ENCODE results near the gene ARSA.

Gene ARSA
- 47.0 to 67.0 (median 51.7) reads per million in 3 donors for total RNA-seq

DNA sequence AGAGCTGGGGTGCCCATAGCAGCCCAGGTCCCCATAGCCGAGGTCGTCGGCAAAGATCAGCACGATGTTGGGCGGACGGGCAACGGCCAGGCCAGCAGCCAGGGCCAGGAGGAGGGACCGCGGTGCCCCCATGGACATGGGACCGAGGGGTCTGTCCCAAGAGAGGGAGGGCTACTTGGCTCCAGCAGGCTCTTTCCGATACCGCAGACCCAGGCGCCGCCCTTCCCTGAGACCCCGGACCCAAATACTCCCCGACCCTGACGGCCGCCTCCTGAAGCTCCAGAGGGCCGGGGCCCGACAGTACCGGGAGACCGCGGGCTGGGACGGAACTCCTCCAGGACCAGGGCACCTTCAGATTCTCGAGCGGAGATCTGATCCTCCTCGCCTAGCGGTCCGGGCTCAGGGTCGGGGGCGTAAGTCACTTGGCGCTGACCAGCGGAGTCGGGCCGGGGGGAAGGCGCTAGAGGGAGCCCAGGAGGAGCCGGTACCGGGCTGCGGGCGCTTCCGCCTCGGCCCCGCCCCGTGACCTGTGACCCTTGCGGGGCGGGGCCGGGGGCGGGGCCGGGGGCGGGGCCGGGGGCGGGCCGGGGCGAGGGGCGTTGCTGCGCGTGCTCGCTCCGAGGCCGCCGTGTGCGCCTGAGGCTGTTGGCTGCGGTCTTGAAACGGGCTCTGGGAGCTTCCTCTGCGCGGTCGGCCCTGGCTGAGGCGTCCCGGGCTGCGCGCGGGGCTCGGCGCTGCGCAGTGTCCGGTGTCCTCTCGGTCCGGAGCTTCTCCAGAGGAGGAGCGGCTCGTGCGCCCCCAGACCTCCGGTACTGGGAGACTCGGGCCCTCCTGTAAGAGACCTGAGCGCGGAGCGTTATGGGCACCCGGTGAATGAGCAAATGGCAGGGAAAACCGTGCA, at the start of gene ARSA:
ARSA (minus strand) TSS at position 511 of the 901 bp plus-strand sequence; CDS start at position 138, 373 bp downstream.
- Histone ChIP-seq H3K4me3 (ENCODE audit: insufficient read depth, low read depth, low read length, poor library complexity, severe bottlenecking) (peak within 1 kb of the TSS; percentile 84), H3K36me3 (ENCODE audit: control insufficient read depth, insufficient read depth, low read length) (peaks cover 18% of the 10 kb centered on the region), H3K27ac (ENCODE audit: insufficient read depth, low read length, poor library complexity, severe bottlenecking) (peak within 1 kb of the TSS; percentile 86)

GRCh38 chr22:50676661-50677492, 48.9 kb upstream of the ARSA start:
- Histone ChIP-seq H3K4me3 (ENCODE audit: insufficient read depth, low read depth, low read length, poor library complexity, severe bottlenecking) (no peak overlapping the region), H3K27ac (ENCODE audit: insufficient read depth, low read length, poor library complexity, severe bottlenecking) (no peak overlapping the region), H3K27me3 (replicated peaks; ENCODE audit: control insufficient read depth, insufficient read depth, low read length, poor library complexity, severe bottlenecking) (peaks cover 18% of the 10 kb centered on the region), H3K36me3 (ENCODE audit: control insufficient read depth, insufficient read depth, low read length) (no peaks in the 10 kb centered on the region), H3K9me3 (ENCODE audit: control insufficient read depth, low read length) (no peaks in the 10 kb centered on the region), H3K4me1 (ENCODE audit: control insufficient read depth, insufficient read depth, low read length, poor library complexity, severe bottlenecking) (peaks cover 16% of the 10 kb centered on the region)
- no peak for DNase-seq

More for the DNA sequence above, at the start of gene ARSA:
- H3K27me3 ChIP-seq (replicated peaks; ENCODE audit: control insufficient read depth, insufficient read depth, low read length, poor library complexity, severe bottlenecking): no peaks in the 10 kb centered on the region
- peaks cover 16% of the 10 kb centered on the region for H3K4me1 ChIP-seq (ENCODE audit: control insufficient read depth, insufficient read depth, low read length, poor library complexity, severe bottlenecking)
- no peaks in the 10 kb centered on the region for H3K9me3 ChIP-seq (ENCODE audit: control insufficient read depth, low read length)
- DNase-seq: peak; percentile 71 to 74 (median 72)

- Histone ChIP-seq H3K4me3 (ENCODE audit: insufficient read depth, low read depth, low read length, poor library complexity, severe bottlenecking) (no peak overlapping the region), H3K27ac (ENCODE audit: insufficient read depth, low read length, poor library complexity, severe bottlenecking) (no peak overlapping the region), H3K9me3 (ENCODE audit: control insufficient read depth, low read length) (no peaks in the 10 kb centered on the region), H3K36me3 (ENCODE audit: control insufficient read depth, insufficient read depth, low read length) (no peaks in the 10 kb centered on the region), H3K4me1 (ENCODE audit: control insufficient read depth, insufficient read depth, low read length, poor library complexity, severe bottlenecking) (peaks cover 16% of the 10 kb centered on the region), H3K27me3 (replicated peaks; ENCODE audit: control insufficient read depth, insufficient read depth, low read length, poor library complexity, severe bottlenecking) (peaks cover 21% of the 10 kb centered on the region)
- DNase-seq: no peak
These were observed 48.3 kb upstream of the ARSA start for GRCh38 chr22:50676180-50676636.

GRCh38 chr22:50675553-50676179, 47.7 kb upstream of the ARSA start:
- no peak overlapping the region for H3K4me3 ChIP-seq (ENCODE audit: insufficient read depth, low read depth, low read length, poor library complexity, severe bottlenecking)
- no peak overlapping the region for H3K27ac ChIP-seq (ENCODE audit: insufficient read depth, low read length, poor library complexity, severe bottlenecking)
- no peaks in the 10 kb centered on the region for H3K9me3 ChIP-seq (ENCODE audit: control insufficient read depth, low read length)
- DNase-seq: no peak
- H3K27me3 ChIP-seq (replicated peaks; ENCODE audit: control insufficient read depth, insufficient read depth, low read length, poor library complexity, severe bottlenecking): peaks cover 25% of the 10 kb centered on the region
- no peaks in the 10 kb centered on the region for H3K36me3 ChIP-seq (ENCODE audit: control insufficient read depth, insufficient read depth, low read length)
- H3K4me1 ChIP-seq (ENCODE audit: control insufficient read depth, insufficient read depth, low read length, poor library complexity, severe bottlenecking): peaks cover 16% of the 10 kb centered on the region

DNA sequence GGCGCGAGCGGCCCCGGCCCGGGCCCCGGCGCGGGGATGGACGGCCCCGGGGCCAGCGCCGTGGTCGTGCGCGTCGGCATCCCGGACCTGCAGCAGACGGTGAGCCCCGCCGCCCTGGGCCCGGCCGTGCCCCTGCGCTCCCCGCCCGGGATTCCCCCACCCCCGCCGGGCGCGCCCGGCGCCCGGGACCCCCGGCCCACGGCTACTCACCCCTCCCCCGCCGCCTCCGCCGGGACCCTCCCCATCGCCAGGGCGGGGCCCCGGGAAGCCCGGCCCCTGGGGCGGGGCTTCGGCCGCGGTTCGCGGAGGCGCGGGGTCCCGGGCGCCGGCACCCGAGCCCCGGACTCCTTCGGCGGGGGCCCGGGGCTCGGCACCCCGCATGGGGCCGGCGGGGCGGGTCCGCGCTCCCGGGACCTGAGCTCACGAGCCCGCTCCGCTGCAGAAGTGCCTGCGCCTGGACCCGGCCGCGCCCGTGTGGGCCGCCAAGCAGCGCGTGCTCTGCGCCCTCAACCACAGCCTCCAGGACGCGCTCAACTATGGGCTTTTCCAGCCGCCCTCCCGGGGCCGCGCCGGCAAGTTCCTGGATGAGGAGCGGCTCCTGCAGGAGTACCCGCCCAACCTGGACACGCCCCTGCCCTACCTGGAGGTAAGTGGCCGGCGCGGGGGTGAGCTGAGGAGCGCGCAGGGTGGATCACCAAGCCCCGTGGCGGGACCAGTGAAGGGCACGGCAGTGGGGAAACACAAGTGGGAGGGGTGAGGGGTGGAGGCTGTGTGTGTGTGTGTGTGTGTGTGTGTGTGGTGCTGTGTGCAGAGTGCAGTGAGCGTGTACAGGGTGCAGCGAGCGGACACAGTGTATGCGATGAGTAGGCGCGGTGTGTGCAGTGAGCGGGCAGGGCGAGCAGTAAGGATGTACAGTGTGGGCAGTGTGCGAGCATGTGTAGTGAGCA, 46.9 kb upstream of the ARSA start:
- Histone ChIP-seq H3K9me3 (ENCODE audit: control insufficient read depth, low read length) (no peaks in the 10 kb centered on the region), H3K4me3 (ENCODE audit: insufficient read depth, low read depth, low read length, poor library complexity, severe bottlenecking) (peak overlapping the region; percentile 39), H3K36me3 (ENCODE audit: control insufficient read depth, insufficient read depth, low read length) (no peaks in the 10 kb centered on the region), H3K4me1 (ENCODE audit: control insufficient read depth, insufficient read depth, low read length, poor library complexity, severe bottlenecking) (peaks cover 16% of the 10 kb centered on the region), H3K27ac (ENCODE audit: insufficient read depth, low read length, poor library complexity, severe bottlenecking) (no peak overlapping the region), H3K27me3 (replicated peaks; ENCODE audit: control insufficient read depth, insufficient read depth, low read length, poor library complexity, severe bottlenecking) (peaks cover 25% of the 10 kb centered on the region)
- no peak for DNase-seq

- peaks cover 16% of the 10 kb centered on the region for H3K4me1 ChIP-seq (ENCODE audit: control insufficient read depth, insufficient read depth, low read length, poor library complexity, severe bottlenecking)
- DNase-seq: no peak
These were observed 46.2 kb upstream of the ARSA start for GRCh38 chr22:50674130-50674500.

DNA sequence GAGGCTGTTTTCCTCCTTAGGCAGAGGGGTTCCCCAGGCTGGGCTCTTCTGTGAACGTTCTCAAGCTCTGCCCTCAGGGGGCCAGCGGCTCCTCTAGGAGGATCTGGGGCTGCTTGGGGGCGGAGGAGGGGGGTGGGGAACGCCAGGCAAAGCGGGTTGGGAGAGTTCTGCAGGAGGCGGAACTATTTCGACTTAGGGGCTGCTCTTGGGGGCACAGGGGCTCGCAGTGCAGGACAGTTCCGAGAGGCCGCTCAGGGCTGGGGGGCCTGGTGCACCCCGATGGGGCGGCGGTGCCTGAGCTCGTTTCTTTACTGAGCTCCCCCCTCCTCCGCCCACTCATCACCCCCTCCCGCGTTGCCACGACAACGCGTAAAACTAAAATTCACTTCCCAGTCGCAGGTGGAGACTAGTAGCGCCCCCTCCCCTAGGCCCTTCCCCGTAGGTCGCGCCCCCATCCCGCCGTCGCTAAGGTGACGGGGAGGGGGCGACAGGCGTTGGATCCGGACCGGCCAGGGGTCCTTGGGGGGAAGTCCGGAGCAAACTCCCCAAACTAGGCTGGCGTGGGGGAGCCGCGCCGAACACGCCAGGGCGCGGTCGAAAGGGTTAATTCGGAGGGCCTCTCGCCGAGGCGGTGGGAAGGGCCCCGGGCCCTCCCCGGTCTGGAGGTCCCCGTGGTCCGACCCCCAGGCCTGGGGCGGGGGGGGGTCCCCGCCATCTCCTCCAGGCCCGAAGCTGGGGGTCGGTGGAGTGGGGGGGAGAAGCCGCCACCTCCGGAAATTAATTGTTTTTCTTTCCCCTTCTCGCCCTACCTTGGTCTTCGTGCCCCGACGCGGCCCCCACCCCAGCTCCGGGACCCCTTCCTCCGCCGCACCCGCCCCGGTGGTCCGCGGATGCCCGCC, 45.5 kb upstream of the ARSA start:
- peak overlapping the region; percentile 23 for H3K4me3 ChIP-seq (ENCODE audit: insufficient read depth, low read depth, low read length, poor library complexity, severe bottlenecking)

More at GRCh38 chr22:50674130-50674500, 46.2 kb upstream of the ARSA start:
- Histone ChIP-seq H3K27me3 (replicated peaks; ENCODE audit: control insufficient read depth, insufficient read depth, low read length, poor library complexity, severe bottlenecking) (peaks cover 25% of the 10 kb centered on the region), H3K9me3 (ENCODE audit: control insufficient read depth, low read length) (no peaks in the 10 kb centered on the region), H3K4me3 (ENCODE audit: insufficient read depth, low read depth, low read length, poor library complexity, severe bottlenecking) (no peak overlapping the region), H3K36me3 (ENCODE audit: control insufficient read depth, insufficient read depth, low read length) (no peaks in the 10 kb centered on the region), H3K27ac (ENCODE audit: insufficient read depth, low read length, poor library complexity, severe bottlenecking) (no peak overlapping the region)

DNA sequence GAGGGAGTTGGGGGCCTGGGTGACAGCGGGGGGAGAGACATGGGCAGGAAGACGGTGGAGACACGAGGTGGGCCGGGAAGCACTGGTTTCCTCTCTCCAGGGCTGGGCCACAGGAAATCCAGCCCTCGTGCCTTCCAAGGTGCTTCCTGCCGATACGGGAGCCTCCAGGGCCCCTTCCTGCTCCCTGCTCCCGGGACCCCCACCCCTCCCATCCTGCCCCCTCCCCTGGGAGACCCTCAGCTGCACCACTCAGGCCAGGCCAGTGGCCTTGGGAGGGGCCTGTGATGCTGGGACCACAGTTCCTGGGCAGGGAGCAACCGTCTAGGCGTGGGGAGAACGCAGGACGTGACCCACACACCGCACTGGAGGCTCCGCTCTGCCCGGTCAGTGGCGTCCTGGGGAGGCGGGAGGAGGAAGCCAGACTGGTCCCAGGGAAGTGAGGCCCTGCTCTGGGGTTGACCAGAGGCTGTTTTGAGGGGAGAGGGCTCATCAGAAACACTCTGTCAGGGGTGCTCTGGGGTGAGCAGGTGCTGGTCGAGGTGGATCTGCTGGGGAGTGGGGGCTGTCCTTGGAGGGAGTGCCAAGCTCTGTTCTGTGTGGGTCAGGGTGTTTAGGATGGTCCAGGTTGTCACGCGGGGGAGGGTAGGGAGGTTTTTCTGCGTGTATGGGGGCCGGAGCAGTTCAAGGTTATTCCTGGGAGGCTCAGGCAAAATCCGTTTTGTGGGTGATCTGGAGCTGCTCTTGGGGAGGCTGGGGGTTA, 44.7 kb upstream of the ARSA start, which contains the start of gene SHANK3:
SHANK3 (plus strand) TSS at position 353 of the 760 bp plus-strand sequence.
- peaks cover 25% of the 10 kb centered on the region for H3K27me3 ChIP-seq (replicated peaks; ENCODE audit: control insufficient read depth, insufficient read depth, low read length, poor library complexity, severe bottlenecking)
- H3K36me3 ChIP-seq (ENCODE audit: control insufficient read depth, insufficient read depth, low read length): no peaks in the 10 kb centered on the region
- peaks cover 16% of the 10 kb centered on the region for H3K4me1 ChIP-seq (ENCODE audit: control insufficient read depth, insufficient read depth, low read length, poor library complexity, severe bottlenecking)
- no peak within 1 kb of the TSS for H3K27ac ChIP-seq (ENCODE audit: insufficient read depth, low read length, poor library complexity, severe bottlenecking)
- peak within 1 kb of the TSS; percentile 23 for H3K4me3 ChIP-seq (ENCODE audit: insufficient read depth, low read depth, low read length, poor library complexity, severe bottlenecking)
- no peaks in the 10 kb centered on the region for H3K9me3 ChIP-seq (ENCODE audit: control insufficient read depth, low read length)
- no peak for DNase-seq

More for the DNA sequence above, 45.5 kb upstream of the ARSA start:
- no peaks in the 10 kb centered on the region for H3K9me3 ChIP-seq (ENCODE audit: control insufficient read depth, low read length)
- H3K36me3 ChIP-seq (ENCODE audit: control insufficient read depth, insufficient read depth, low read length): no peaks in the 10 kb centered on the region
- DNase-seq: no peak
- H3K27me3 ChIP-seq (replicated peaks; ENCODE audit: control insufficient read depth, insufficient read depth, low read length, poor library complexity, severe bottlenecking): peaks cover 25% of the 10 kb centered on the region
- no peak overlapping the region for H3K27ac ChIP-seq (ENCODE audit: insufficient read depth, low read length, poor library complexity, severe bottlenecking)
- peaks cover 16% of the 10 kb centered on the region for H3K4me1 ChIP-seq (ENCODE audit: control insufficient read depth, insufficient read depth, low read length, poor library complexity, severe bottlenecking)
